ENCODE results near the gene NPRL2. TPM values are rescaled to one million over a fixed set of nuclear protein-coding genes. Genes with fewer than 3 reads are reported as not detected.

Gene NPRL2
- total RNA-seq, 1 experiment from 2014 or later = 24.1 TPM

- DNase-seq = no peak
- H3F3A ChIP-seq (ENCODE audit: insufficient read depth, low read depth) = peaks cover 45% of the 10 kb centered on the region
- peaks cover 24% of the 10 kb centered on the region for H3K4me1 ChIP-seq (replicated peaks; ENCODE audit: insufficient read depth)
- POLR2A ChIA-PET (ENCODE audit: unreplicated experiment) = interaction anchor here (0.5 to 0.6 kb wide), 2 partner anchors 11 to 27 kb away, joined by 20 to 21 read pairs; no protein-coding TSS in a partner anchor
- H3K4me3 ChIP-seq = no peak overlapping the region
- no peaks in the 10 kb centered on the region for H4K20me1 ChIP-seq (ENCODE audit: insufficient read depth)
- H3K4me2 ChIP-seq = no peak overlapping the region
- no peaks in the 10 kb centered on the region for H3K9me2 ChIP-seq (ENCODE audit: insufficient read depth)
- H3K79me2 ChIP-seq (ENCODE audit: low read depth) = peaks cover 42% of the 10 kb centered on the region
- no peak overlapping the region for H2AFZ ChIP-seq
- intact Hi-C loops (cut with micrococcal nuclease; ENCODE audit: unreplicated experiment) = no loop called here
- H3K27ac ChIP-seq = no peak overlapping the region
- no peaks in the 10 kb centered on the region for H3K27me3 ChIP-seq (ENCODE audit: insufficient read depth, low read depth)
- H3K36me3 ChIP-seq (ENCODE audit: low read depth) = no peaks in the 10 kb centered on the region
- CTCF ChIA-PET = no interaction called here
- TF ChIP-seq CTCF (conservative IDR thresholded peaks at IDR 0.05) (no peak), EZH2 (IDR thresholded peaks at IDR 0.05; ENCODE audit: low read depth) (no peak)
- BruUV-seq (replicated peaks) = no TSS peak
- no peaks in the 10 kb centered on the region for H3K9me3 ChIP-seq (ENCODE audit: insufficient read depth, low read depth)
These were observed 16.7 kb downstream of the NPRL2 start for GRCh38 chr3:50333744-50334328.

GRCh38 chr3:50331364-50331907, 19.1 kb downstream of the NPRL2 start:
- Histone ChIP-seq H3K36me3 (ENCODE audit: low read depth) (no peaks in the 10 kb centered on the region), H3K9me2 (ENCODE audit: insufficient read depth) (no peaks in the 10 kb centered on the region), H3K27me3 (ENCODE audit: insufficient read depth, low read depth) (no peaks in the 10 kb centered on the region), H3K4me1 (replicated peaks; ENCODE audit: insufficient read depth) (peaks cover 19% of the 10 kb centered on the region), H3K4me3 (no peak overlapping the region), H3K9me3 (ENCODE audit: insufficient read depth, low read depth) (no peaks in the 10 kb centered on the region), H3K27ac (no peak overlapping the region), H2AFZ (no peak overlapping the region), H3K4me2 (no peak overlapping the region), H3F3A (ENCODE audit: insufficient read depth, low read depth) (peaks cover 38% of the 10 kb centered on the region), H4K20me1 (ENCODE audit: insufficient read depth) (no peaks in the 10 kb centered on the region; the same call in 1 of the 2 replicates), H3K79me2 (ENCODE audit: low read depth) (peaks cover 50% of the 10 kb centered on the region)
- ChIA-PET POLR2A (ENCODE audit: unreplicated experiment) (no interaction called here), CTCF (no interaction called here)
- intact Hi-C loops (cut with micrococcal nuclease; ENCODE audit: unreplicated experiment) = no loop called here
- DNase-seq = no peak
- no TSS peak for BruUV-seq (replicated peaks)
- no peak for TF ChIP-seq CTCF (conservative IDR thresholded peaks at IDR 0.05)
- TF ChIP-seq EZH2 (IDR thresholded peaks at IDR 0.05; ENCODE audit: low read depth) = no peak

- no peak overlapping the region for H2AFZ ChIP-seq
- H3K27ac ChIP-seq = no peak overlapping the region
- H4K20me1 ChIP-seq (ENCODE audit: insufficient read depth) = no peaks in the 10 kb centered on the region; the same call in 1 of the 2 replicates
- H3K9me2 ChIP-seq (ENCODE audit: insufficient read depth) = no peaks in the 10 kb centered on the region
- DNase-seq = no peak
- no TSS peak for BruUV-seq (replicated peaks)
- H3K27me3 ChIP-seq (ENCODE audit: insufficient read depth, low read depth) = no peaks in the 10 kb centered on the region
- ChIA-PET CTCF (no interaction called here), POLR2A (ENCODE audit: unreplicated experiment) (no interaction called here)
- peaks cover 12% of the 10 kb centered on the region for H3K4me1 ChIP-seq (replicated peaks; ENCODE audit: insufficient read depth)
- H3K4me3 ChIP-seq = no peak overlapping the region
- intact Hi-C loops (cut with micrococcal nuclease; ENCODE audit: unreplicated experiment) = no loop called here
- H3K4me2 ChIP-seq = no peak overlapping the region
- H3K9me3 ChIP-seq (ENCODE audit: insufficient read depth, low read depth) = no peaks in the 10 kb centered on the region
- TF ChIP-seq EZH2 (IDR thresholded peaks at IDR 0.05; ENCODE audit: low read depth) = no peak
- TF ChIP-seq CTCF (conservative IDR thresholded peaks at IDR 0.05) = no peak
- H3K79me2 ChIP-seq (ENCODE audit: low read depth) = peaks cover 42% of the 10 kb centered on the region
- H3F3A ChIP-seq (ENCODE audit: insufficient read depth, low read depth) = peaks cover 27% of the 10 kb centered on the region
- H3K36me3 ChIP-seq (ENCODE audit: low read depth) = no peaks in the 10 kb centered on the region
These were observed 20.2 kb downstream of the NPRL2 start for GRCh38 chr3:50330330-50330729.

Data from PC-9 (cell line).